ENCODE data around the gene TRAK1.

Gene TRAK1

GRCh38 chr3:42055291-42055690 lies 35.9 kb upstream of the TRAK1 start:
- peaks cover 22% of the 10 kb centered on the region for H3K4me1 ChIP-seq (ENCODE audit: control insufficient read depth, insufficient read depth, low read length)

GRCh38 chr3:42056840-42057239 lies 34.3 kb upstream of the TRAK1 start:
- Histone ChIP-seq H3K9ac (ENCODE audit: low read length) (no peak overlapping the region), H3K36me3 (ENCODE audit: control insufficient read depth, insufficient read depth, low read length) (no peaks in the 10 kb centered on the region), H3K4me1 (ENCODE audit: control insufficient read depth, insufficient read depth, low read length) (peaks cover 23% of the 10 kb centered on the region), H3K27ac (ENCODE audit: low read depth, low read length) (no peak overlapping the region), H3K27me3 (ENCODE audit: control insufficient read depth, insufficient read depth, low read length) (no peaks in the 10 kb centered on the region), H3K4me3 (ENCODE audit: low read length) (no peak overlapping the region)

More at GRCh38 chr3:42055291-42055690, 35.9 kb upstream of the TRAK1 start:
- Histone ChIP-seq H3K36me3 (ENCODE audit: control insufficient read depth, insufficient read depth, low read length) (no peaks in the 10 kb centered on the region), H3K4me3 (ENCODE audit: low read length) (no peak overlapping the region), H3K27me3 (ENCODE audit: control insufficient read depth, insufficient read depth, low read length) (no peaks in the 10 kb centered on the region), H3K27ac (ENCODE audit: low read depth, low read length) (no peak overlapping the region), H3K9ac (ENCODE audit: low read length) (no peak overlapping the region)

GRCh38 chr3:42057561-42058211 lies 33.5 kb upstream of the TRAK1 start:
- Histone ChIP-seq H3K36me3 (ENCODE audit: control insufficient read depth, insufficient read depth, low read length) (no peaks in the 10 kb centered on the region), H3K27me3 (ENCODE audit: control insufficient read depth, insufficient read depth, low read length) (no peaks in the 10 kb centered on the region), H3K4me1 (ENCODE audit: control insufficient read depth, insufficient read depth, low read length) (peaks cover 23% of the 10 kb centered on the region), H3K9ac (ENCODE audit: low read length) (no peak overlapping the region), H3K4me3 (ENCODE audit: low read length) (no peak overlapping the region), H3K27ac (ENCODE audit: low read depth, low read length) (no peak overlapping the region)

- Histone ChIP-seq H3K4me3 (ENCODE audit: low read length) (no peak overlapping the region), H3K27me3 (ENCODE audit: control insufficient read depth, insufficient read depth, low read length) (no peaks in the 10 kb centered on the region), H3K4me1 (ENCODE audit: control insufficient read depth, insufficient read depth, low read length) (peaks cover 20% of the 10 kb centered on the region), H3K27ac (ENCODE audit: low read depth, low read length) (peak overlapping the region; percentile 86), H3K9ac (ENCODE audit: low read length) (no peak overlapping the region), H3K36me3 (ENCODE audit: control insufficient read depth, insufficient read depth, low read length) (no peaks in the 10 kb centered on the region)
Measured at GRCh38 chr3:42061025-42061712, 30.0 kb upstream of the TRAK1 start.

- peak overlapping the region; percentile 1 for H3K4me3 ChIP-seq (ENCODE audit: low read length)
Measured at GRCh38 chr3:42061713-42062380, 29.3 kb upstream of the TRAK1 start.

GRCh38 chr3:42062464-42062863 lies 28.7 kb upstream of the TRAK1 start:
- Histone ChIP-seq H3K4me1 (ENCODE audit: control insufficient read depth, insufficient read depth, low read length) (peaks cover 31% of the 10 kb centered on the region), H3K27me3 (ENCODE audit: control insufficient read depth, insufficient read depth, low read length) (no peaks in the 10 kb centered on the region), H3K27ac (ENCODE audit: low read depth, low read length) (peak overlapping the region; percentile 86), H3K4me3 (ENCODE audit: low read length) (no peak overlapping the region), H3K9ac (ENCODE audit: low read length) (no peak overlapping the region), H3K36me3 (ENCODE audit: control insufficient read depth, insufficient read depth, low read length) (no peaks in the 10 kb centered on the region)

More at GRCh38 chr3:42061713-42062380, 29.3 kb upstream of the TRAK1 start:
- H3K27me3 ChIP-seq (ENCODE audit: control insufficient read depth, insufficient read depth, low read length), result no peaks in the 10 kb centered on the region
- H3K27ac ChIP-seq (ENCODE audit: low read depth, low read length), result peak overlapping the region; percentile 86
- H3K36me3 ChIP-seq (ENCODE audit: control insufficient read depth, insufficient read depth, low read length), result no peaks in the 10 kb centered on the region
- no peak overlapping the region for H3K9ac ChIP-seq (ENCODE audit: low read length)
- H3K4me1 ChIP-seq (ENCODE audit: control insufficient read depth, insufficient read depth, low read length), result peaks cover 27% of the 10 kb centered on the region

- Histone ChIP-seq H3K4me1 (ENCODE audit: control insufficient read depth, insufficient read depth, low read length) (peaks cover 45% of the 10 kb centered on the region), H3K27me3 (ENCODE audit: control insufficient read depth, insufficient read depth, low read length) (no peaks in the 10 kb centered on the region), H3K36me3 (ENCODE audit: control insufficient read depth, insufficient read depth, low read length) (no peaks in the 10 kb centered on the region), H3K4me3 (ENCODE audit: low read length) (no peak overlapping the region), H3K9ac (ENCODE audit: low read length) (no peak overlapping the region), H3K27ac (ENCODE audit: low read depth, low read length) (peak overlapping the region; percentile 60)
Measured at GRCh38 chr3:42063888-42064287, 27.3 kb upstream of the TRAK1 start.

GRCh38 chr3:42066516-42067181 lies 24.5 kb upstream of the TRAK1 start:
- H3K36me3 ChIP-seq (ENCODE audit: control insufficient read depth, insufficient read depth, low read length), result no peaks in the 10 kb centered on the region
- peaks cover 52% of the 10 kb centered on the region for H3K4me1 ChIP-seq (ENCODE audit: control insufficient read depth, insufficient read depth, low read length)
- no peak overlapping the region for H3K9ac ChIP-seq (ENCODE audit: low read length)
- H3K4me3 ChIP-seq (ENCODE audit: low read length), result peak overlapping the region; percentile 24
- H3K27me3 ChIP-seq (ENCODE audit: control insufficient read depth, insufficient read depth, low read length), result no peaks in the 10 kb centered on the region
- H3K27ac ChIP-seq (ENCODE audit: low read depth, low read length), result peak overlapping the region; percentile 79

GRCh38 chr3:42067326-42067725 lies 23.8 kb upstream of the TRAK1 start:
- peaks cover 52% of the 10 kb centered on the region for H3K4me1 ChIP-seq (ENCODE audit: control insufficient read depth, insufficient read depth, low read length)
- peak overlapping the region; percentile 79 for H3K27ac ChIP-seq (ENCODE audit: low read depth, low read length)
- H3K4me3 ChIP-seq (ENCODE audit: low read length), result peak overlapping the region; percentile 25
- H3K27me3 ChIP-seq (ENCODE audit: control insufficient read depth, insufficient read depth, low read length), result no peaks in the 10 kb centered on the region
- H3K9ac ChIP-seq (ENCODE audit: low read length), result no peak overlapping the region
- H3K36me3 ChIP-seq (ENCODE audit: control insufficient read depth, insufficient read depth, low read length), result no peaks in the 10 kb centered on the region

- Histone ChIP-seq H3K4me3 (ENCODE audit: low read length) (no peak overlapping the region), H3K4me1 (ENCODE audit: control insufficient read depth, insufficient read depth, low read length) (peaks cover 59% of the 10 kb centered on the region), H3K36me3 (ENCODE audit: control insufficient read depth, insufficient read depth, low read length) (no peaks in the 10 kb centered on the region), H3K27me3 (ENCODE audit: control insufficient read depth, insufficient read depth, low read length) (no peaks in the 10 kb centered on the region), H3K9ac (ENCODE audit: low read length) (no peak overlapping the region), H3K27ac (ENCODE audit: low read depth, low read length) (peak overlapping the region; percentile 79)
Measured at GRCh38 chr3:42068303-42069088, 22.7 kb upstream of the TRAK1 start.

- Histone ChIP-seq H3K27ac (ENCODE audit: low read depth, low read length) (peak overlapping the region; percentile 90), H3K4me1 (ENCODE audit: control insufficient read depth, insufficient read depth, low read length) (peaks cover 69% of the 10 kb centered on the region), H3K9ac (ENCODE audit: low read length) (no peak overlapping the region), H3K36me3 (ENCODE audit: control insufficient read depth, insufficient read depth, low read length) (no peaks in the 10 kb centered on the region), H3K27me3 (ENCODE audit: control insufficient read depth, insufficient read depth, low read length) (no peaks in the 10 kb centered on the region), H3K4me3 (ENCODE audit: low read length) (no peak overlapping the region)
Measured at GRCh38 chr3:42070089-42070488, 21.1 kb upstream of the TRAK1 start.

Data from rectal smooth muscle tissue (tissue), 1 donor.